Stimulated activated CD4-positive, alpha-beta T cell treated with anti-CD3 and anti-CD28 coated beads, TNF-alpha, amount 100 ng/mL, for 48 hours (primary cell): ENCODE data around the gene ZACN.

Experiments
- DNase-seq, 3 donors: peaks; one replicate each; pipeline ENCODE4 v3.0.0-alpha.2; 2020; ENCODE audit warnings: low read depth in 3 of 3

The ZACN gene

DNA sequence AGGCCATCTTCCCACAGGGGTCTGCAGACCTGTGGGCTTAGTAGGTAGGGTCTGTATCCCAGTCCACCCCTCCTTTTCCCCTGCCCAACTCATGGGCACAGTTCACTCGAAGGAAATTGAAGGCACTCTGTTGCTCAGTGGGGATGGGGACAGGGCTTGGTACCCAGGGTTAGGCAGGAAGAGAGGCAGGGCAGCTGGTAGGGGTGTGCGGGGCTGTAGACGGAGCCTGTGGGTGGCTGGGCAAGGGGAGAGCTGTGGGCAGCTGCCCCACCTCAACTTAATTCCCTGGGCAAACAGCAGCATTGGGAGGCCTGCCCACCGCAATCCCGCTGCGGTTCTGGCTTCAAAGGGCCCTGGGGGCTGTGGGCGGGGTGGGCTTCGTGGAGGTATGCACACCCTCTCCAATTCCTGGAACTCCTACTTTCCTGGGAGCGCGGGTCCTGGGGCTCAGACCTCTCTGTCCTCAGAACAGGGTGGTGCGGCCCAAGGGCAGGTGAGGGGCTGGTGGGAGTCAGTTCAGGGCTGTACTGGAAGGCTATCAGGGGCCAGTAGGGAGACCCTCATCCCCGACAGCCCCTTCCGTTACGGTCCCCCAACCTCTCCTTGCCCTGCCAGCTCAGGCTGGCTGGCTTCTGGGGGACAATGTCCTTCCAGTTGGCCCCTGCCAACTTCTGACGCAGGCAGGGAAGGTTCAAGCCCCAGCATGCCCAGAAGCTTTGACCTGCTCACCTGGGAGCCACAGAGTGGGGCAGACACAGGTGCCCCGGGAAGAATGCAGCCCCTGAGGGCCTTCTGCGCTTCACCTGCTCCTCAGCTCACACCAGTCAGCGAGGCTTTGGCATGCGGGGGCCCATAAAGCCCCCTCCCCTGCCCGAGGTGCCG is 53.0 kb downstream of the ZACN start:
- no peak for DNase-seq
